GM12878 (cell line): ENCODE measurements around the gene SLC4A2. TPM values are rescaled to one million over a fixed set of nuclear protein-coding genes. Genes with fewer than 3 reads are reported as not detected.
A peak's percentile ranks its signal among the peaks of the same experiment; 100 is the strongest.

Source experiments
- BHLHE40 ChIP-seq, 2 experiments: fragments of 450-650 bp in 1 of 2; IDR thresholded peaks; 2 replicates each; pipeline ENCODE4 v1.6.1; 2011 to 2017; ENCODE audit warnings: low read depth in 2 of 2, borderline replicate concordance in 1 of 2, improper control_type of control experiment in 1 of 2, low read length in 1 of 2, mild to moderate bottlenecking in 1 of 2
- CHD2 ChIP-seq: IDR thresholded peaks from 2 replicates; pipeline ENCODE4 v1.6.1; 2011; ENCODE audit warnings: low read depth, low read length, improper control_type of control experiment, borderline replicate concordance
- FOS ChIP-seq: IDR thresholded peaks from 3 replicates; pipeline ENCODE4 v1.6.1; 2011; ENCODE audit warnings: borderline replicate concordance; ENCODE audit not compliant: insufficient read length; ENCODE audit errors: extremely low read depth
- GATAD2B ChIP-seq: fragments of 450-650 bp; conservative IDR thresholded peaks from 2 replicates; pipeline ENCODE4 v1.6.1; 2017; ENCODE audit warnings: low read depth, mild to moderate bottlenecking, moderate library complexity
- IKZF1 ChIP-seq: fragments of 450-650 bp; conservative IDR thresholded peaks from 2 replicates; pipeline ENCODE4 v1.6.1; 2017; ENCODE audit warnings: antibody characterized with exemption, mild to moderate bottlenecking
- IRF4 ChIP-seq: IDR thresholded peaks from 2 replicates; pipeline ENCODE4 v1.6.1; 2011; ENCODE audit warnings: low read depth, low read length
- JUNB ChIP-seq: IDR thresholded peaks from 2 replicates; pipeline ENCODE4 v1.6.1; 2016; ENCODE audit warnings: antibody characterized with exemption, mild to moderate bottlenecking
- KDM1A ChIP-seq: fragments of 200-600 bp; sonication (generic); IDR thresholded peaks from 2 replicates; pipeline ENCODE4 v1.6.1; 2016; ENCODE audit warnings: borderline replicate concordance
- NBN ChIP-seq: fragments of 450-650 bp; IDR thresholded peaks from 2 replicates; pipeline ENCODE4 v1.6.1; 2016
- NRF1 ChIP-seq: conservative IDR thresholded peaks from 2 replicates; pipeline ENCODE4 v1.6.1; 2011; ENCODE audit warnings: mild to moderate bottlenecking, low read depth, low read length, improper control_type of control experiment
- POLR2AphosphoS2 ChIP-seq: IDR thresholded peaks from 2 replicates; pipeline ENCODE4 v1.6.1; 2011; ENCODE audit warnings: low read depth, mild to moderate bottlenecking, low read length, improper control_type of control experiment, moderate library complexity
- POLR2AphosphoS5 ChIP-seq: IDR thresholded peaks from 2 replicates; pipeline ENCODE4 v1.6.1; 2011; ENCODE audit warnings: mild to moderate bottlenecking, low read length, inconsistent platforms
- SMARCA5 ChIP-seq: fragments of 450-650 bp; IDR thresholded peaks from 2 replicates; pipeline ENCODE4 v1.6.1; 2017; ENCODE audit warnings: mild to moderate bottlenecking
- SPI1 ChIP-seq: IDR thresholded peaks from 2 replicates; pipeline ENCODE4 v1.6.1; 2011; ENCODE audit warnings: low read depth, mild to moderate bottlenecking, low read length, moderate library complexity, borderline replicate concordance; ENCODE audit not compliant: insufficient read depth
- SRF ChIP-seq, 2 experiments: IDR thresholded peaks; 2 replicates each; pipeline ENCODE4 v1.6.1; 2011; ENCODE audit warnings: low read depth in 2 of 2, low read length in 2 of 2, mild to moderate bottlenecking in 1 of 2, moderate library complexity in 1 of 2
- YY1 ChIP-seq: IDR thresholded peaks from 2 replicates; pipeline ENCODE4 v1.6.1; 2011; ENCODE audit warnings: low read depth, mild to moderate bottlenecking, low read length
- ZBED1 ChIP-seq: IDR thresholded peaks from 2 replicates; pipeline ENCODE4 v1.6.1; 2016; ENCODE audit warnings: borderline replicate concordance
- ZNF384 ChIP-seq: IDR thresholded peaks from 2 replicates; pipeline ENCODE4 v1.6.1; 2012; ENCODE audit warnings: low read depth, mild to moderate bottlenecking, low read length, improper control_type of control experiment, borderline replicate concordance
- polyA plus RNA-seq, 11 experiments: library from polyadenylated mRNA; depleted of rRNA in 4 of 11; unstranded in 6 of 11; stranded (reverse) in 5 of 11; fragments of >200 nt; fragmentation: Nextera tagmentation in 4 of 11; fragmentation: Illumina TruSeq in 1 of 11; extraction: Ambion mirVana in 4 of 11; extraction: Trizol in 1 of 11; gene quantifications; 1 replicate in 1 of 11; 2 replicates in 10 of 11; pipeline versions ENCODE4 v1.2.1 to v1.2.3, GENCODE V29; 2011 to 2016; ENCODE audit warnings: inconsistent platforms in 2 of 11, missing spikeins in 2 of 11, low read depth in 1 of 11
- total RNA-seq, 4 experiments: library from RNA; depleted of rRNA in 3 of 4; stranded (reverse); fragments of >200 nt in 3 of 4; fragmentation: Illumina TruSeq in 1 of 4; extraction: Trizol in 1 of 4; gene quantifications; 2 replicates each; pipeline versions ENCODE4 v1.2.1 to v1.2.3, GENCODE V29; 2013 to 2021
- TF ChIP-seq, protein P1 (sequence below), 3 experiments: IDR thresholded peaks in 2 of 3; conservative IDR thresholded peaks in 1 of 3; 2 replicates each; pipeline ENCODE4 v1.5.1; 2011; ENCODE audit warnings: low read depth in 3 of 3, low read length in 3 of 3, mild to moderate bottlenecking in 3 of 3, control low read depth in 2 of 3, moderate library complexity in 2 of 3, inconsistent platforms in 1 of 3, mixed read lengths in 1 of 3; ENCODE audit not compliant: control insufficient read depth in 2 of 3, insufficient read depth in 1 of 3; ENCODE audit errors: extremely low read depth in 1 of 3
- TF ChIP-seq, protein P2 (sequence below): IDR thresholded peaks from 2 replicates; pipeline ENCODE4 v1.6.1; 2012; ENCODE audit warnings: mild to moderate bottlenecking, low read depth, low read length
- TF ChIP-seq, protein P3 (sequence below): fragments of 450-650 bp; IDR thresholded peaks from 2 replicates; pipeline ENCODE4 v1.6.1; 2017; ENCODE audit warnings: mild to moderate bottlenecking, moderate library complexity

Gene SLC4A2
- total and polyA plus RNA-seq, 10 of the 15 experiments (the other 5 are each of a cell fraction or from before 2014, with no cell fraction given) = 2.7 to 78.6 (median 30.1) TPM

DNA sequence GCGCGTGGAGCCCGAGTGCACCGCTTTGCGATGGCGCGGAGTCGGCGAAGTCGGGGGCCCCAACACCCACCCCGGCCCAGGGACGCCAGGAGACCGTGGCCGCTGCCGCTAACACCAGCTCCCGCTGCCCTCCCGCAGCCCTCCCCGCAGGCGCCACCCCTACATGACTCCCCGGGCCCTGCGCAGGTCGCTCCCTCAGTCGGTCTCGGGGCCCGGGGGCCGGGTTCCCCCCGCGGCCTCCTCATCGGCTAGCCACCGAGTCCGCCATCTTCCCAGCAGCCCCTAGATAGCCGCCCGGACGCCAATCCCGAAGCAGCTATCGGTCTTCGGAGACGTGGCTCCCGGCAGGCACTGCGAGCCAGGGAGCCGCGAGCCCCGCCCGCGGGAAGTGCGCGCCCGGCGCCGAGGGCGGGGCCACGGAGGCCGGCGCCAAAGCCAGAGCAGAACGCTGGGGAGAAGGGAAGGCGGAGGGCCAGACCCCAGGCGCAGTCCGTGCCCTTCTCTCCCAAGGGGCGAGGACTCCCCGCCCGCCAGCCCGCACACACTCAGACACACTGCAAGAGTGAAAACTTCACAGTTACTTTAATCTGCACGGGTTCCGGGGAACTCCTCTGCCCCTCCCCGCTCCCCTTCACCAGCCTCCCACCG, 21.3 kb downstream of the SLC4A2 start, which contains the start of gene FASTK (continued):
- TF ChIP-seq, protein P1, sequence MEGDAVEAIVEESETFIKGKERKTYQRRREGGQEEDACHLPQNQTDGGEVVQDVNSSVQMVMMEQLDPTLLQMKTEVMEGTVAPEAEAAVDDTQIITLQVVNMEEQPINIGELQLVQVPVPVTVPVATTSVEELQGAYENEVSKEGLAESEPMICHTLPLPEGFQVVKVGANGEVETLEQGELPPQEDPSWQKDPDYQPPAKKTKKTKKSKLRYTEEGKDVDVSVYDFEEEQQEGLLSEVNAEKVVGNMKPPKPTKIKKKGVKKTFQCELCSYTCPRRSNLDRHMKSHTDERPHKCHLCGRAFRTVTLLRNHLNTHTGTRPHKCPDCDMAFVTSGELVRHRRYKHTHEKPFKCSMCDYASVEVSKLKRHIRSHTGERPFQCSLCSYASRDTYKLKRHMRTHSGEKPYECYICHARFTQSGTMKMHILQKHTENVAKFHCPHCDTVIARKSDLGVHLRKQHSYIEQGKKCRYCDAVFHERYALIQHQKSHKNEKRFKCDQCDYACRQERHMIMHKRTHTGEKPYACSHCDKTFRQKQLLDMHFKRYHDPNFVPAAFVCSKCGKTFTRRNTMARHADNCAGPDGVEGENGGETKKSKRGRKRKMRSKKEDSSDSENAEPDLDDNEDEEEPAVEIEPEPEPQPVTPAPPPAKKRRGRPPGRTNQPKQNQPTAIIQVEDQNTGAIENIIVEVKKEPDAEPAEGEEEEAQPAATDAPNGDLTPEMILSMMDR (IDR thresholded peaks at IDR 0.05 in 2 of 3, conservative IDR thresholded peaks at IDR 0.05 in 1 of 3; ENCODE audit: control insufficient read depth in 2 of 3, extremely low read depth in 1 of 3, insufficient read depth in 1 of 3, low read depth in 3 of 3, low read length in 3 of 3) = no peak
- TF ChIP-seq YY1 (peak; percentile 98), SMARCA5 (no peak), BHLHE40 (IDR thresholded peaks at IDR 0.05; ENCODE audit: borderline replicate concordance in 1 of 2, low read depth in 2 of 2, low read length in 1 of 2) (peak; percentile 10 to 46; a peak in 2 of 4 replicates), NBN (0 out of 2 replicates have a peak, but pooled peaks have one; percentile 52), SPI1 (peak; percentile 22; the same call in 1 of the 2 replicates), JUNB (no peak), ZBED1 (peak; percentile 46; the same call in 1 of the 2 replicates), FOS (no peak), GATAD2B (peak; percentile 56; the same call in 1 of the 2 replicates), SRF (IDR thresholded peaks at IDR 0.05; ENCODE audit: low read depth in 2 of 2, low read length in 2 of 2) (peak in 1 of 2 experiments; percentile 50; a peak in 1 of 4 replicates), ZNF384 (peak; percentile 20; the same call in 1 of the 2 replicates), POLR2AphosphoS5 (peak; percentile 81), POLR2AphosphoS2 (peak; percentile 75; the same call in 1 of the 2 replicates), CHD2 (peak; percentile 69), KDM1A (no peak), NRF1 (0 out of 2 replicates have a peak, but pooled peaks have one; percentile 22), IKZF1 (peak; percentile 71), IRF4 (no peak)
- TF ChIP-seq, protein P2, sequence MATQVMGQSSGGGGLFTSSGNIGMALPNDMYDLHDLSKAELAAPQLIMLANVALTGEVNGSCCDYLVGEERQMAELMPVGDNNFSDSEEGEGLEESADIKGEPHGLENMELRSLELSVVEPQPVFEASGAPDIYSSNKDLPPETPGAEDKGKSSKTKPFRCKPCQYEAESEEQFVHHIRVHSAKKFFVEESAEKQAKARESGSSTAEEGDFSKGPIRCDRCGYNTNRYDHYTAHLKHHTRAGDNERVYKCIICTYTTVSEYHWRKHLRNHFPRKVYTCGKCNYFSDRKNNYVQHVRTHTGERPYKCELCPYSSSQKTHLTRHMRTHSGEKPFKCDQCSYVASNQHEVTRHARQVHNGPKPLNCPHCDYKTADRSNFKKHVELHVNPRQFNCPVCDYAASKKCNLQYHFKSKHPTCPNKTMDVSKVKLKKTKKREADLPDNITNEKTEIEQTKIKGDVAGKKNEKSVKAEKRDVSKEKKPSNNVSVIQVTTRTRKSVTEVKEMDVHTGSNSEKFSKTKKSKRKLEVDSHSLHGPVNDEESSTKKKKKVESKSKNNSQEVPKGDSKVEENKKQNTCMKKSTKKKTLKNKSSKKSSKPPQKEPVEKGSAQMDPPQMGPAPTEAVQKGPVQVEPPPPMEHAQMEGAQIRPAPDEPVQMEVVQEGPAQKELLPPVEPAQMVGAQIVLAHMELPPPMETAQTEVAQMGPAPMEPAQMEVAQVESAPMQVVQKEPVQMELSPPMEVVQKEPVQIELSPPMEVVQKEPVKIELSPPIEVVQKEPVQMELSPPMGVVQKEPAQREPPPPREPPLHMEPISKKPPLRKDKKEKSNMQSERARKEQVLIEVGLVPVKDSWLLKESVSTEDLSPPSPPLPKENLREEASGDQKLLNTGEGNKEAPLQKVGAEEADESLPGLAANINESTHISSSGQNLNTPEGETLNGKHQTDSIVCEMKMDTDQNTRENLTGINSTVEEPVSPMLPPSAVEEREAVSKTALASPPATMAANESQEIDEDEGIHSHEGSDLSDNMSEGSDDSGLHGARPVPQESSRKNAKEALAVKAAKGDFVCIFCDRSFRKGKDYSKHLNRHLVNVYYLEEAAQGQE = 0 out of 2 replicates have a peak, but pooled peaks have one; percentile 5
- TF ChIP-seq, protein P3, sequence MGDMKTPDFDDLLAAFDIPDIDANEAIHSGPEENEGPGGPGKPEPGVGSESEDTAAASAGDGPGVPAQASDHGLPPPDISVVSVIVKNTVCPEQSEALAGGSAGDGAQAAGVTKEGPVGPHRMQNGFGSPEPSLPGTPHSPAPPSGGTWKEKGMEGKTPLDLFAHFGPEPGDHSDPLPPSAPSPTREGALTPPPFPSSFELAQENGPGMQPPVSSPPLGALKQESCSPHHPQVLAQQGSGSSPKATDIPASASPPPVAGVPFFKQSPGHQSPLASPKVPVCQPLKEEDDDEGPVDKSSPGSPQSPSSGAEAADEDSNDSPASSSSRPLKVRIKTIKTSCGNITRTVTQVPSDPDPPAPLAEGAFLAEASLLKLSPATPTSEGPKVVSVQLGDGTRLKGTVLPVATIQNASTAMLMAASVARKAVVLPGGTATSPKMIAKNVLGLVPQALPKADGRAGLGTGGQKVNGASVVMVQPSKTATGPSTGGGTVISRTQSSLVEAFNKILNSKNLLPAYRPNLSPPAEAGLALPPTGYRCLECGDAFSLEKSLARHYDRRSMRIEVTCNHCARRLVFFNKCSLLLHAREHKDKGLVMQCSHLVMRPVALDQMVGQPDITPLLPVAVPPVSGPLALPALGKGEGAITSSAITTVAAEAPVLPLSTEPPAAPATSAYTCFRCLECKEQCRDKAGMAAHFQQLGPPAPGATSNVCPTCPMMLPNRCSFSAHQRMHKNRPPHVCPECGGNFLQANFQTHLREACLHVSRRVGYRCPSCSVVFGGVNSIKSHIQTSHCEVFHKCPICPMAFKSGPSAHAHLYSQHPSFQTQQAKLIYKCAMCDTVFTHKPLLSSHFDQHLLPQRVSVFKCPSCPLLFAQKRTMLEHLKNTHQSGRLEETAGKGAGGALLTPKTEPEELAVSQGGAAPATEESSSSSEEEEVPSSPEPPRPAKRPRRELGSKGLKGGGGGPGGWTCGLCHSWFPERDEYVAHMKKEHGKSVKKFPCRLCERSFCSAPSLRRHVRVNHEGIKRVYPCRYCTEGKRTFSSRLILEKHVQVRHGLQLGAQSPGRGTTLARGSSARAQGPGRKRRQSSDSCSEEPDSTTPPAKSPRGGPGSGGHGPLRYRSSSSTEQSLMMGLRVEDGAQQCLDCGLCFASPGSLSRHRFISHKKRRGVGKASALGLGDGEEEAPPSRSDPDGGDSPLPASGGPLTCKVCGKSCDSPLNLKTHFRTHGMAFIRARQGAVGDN = 0 out of 2 replicates have a peak, but pooled peaks have one; percentile 62
